DND-41 (cell line): Measurements from ENCODE around the gene FAM53B.

Experiments used
- EZH2 ChIP-seq: IDR thresholded peaks from 3 replicates; pipeline ENCODE4 v1.6.1; 2012; ENCODE audit warnings: borderline replicate concordance, low read depth, mild to moderate bottlenecking, moderate library complexity, low read length, inconsistent platforms; ENCODE audit not compliant: severe bottlenecking
- TF ChIP-seq, protein P1 (sequence below): IDR thresholded peaks from 2 replicates; pipeline ENCODE4 v1.5.1; 2012; ENCODE audit warnings: borderline replicate concordance, low read length, moderate library complexity, mild to moderate bottlenecking; ENCODE audit not compliant: poor library complexity, severe bottlenecking; ENCODE audit errors: extremely low read depth

DNA sequence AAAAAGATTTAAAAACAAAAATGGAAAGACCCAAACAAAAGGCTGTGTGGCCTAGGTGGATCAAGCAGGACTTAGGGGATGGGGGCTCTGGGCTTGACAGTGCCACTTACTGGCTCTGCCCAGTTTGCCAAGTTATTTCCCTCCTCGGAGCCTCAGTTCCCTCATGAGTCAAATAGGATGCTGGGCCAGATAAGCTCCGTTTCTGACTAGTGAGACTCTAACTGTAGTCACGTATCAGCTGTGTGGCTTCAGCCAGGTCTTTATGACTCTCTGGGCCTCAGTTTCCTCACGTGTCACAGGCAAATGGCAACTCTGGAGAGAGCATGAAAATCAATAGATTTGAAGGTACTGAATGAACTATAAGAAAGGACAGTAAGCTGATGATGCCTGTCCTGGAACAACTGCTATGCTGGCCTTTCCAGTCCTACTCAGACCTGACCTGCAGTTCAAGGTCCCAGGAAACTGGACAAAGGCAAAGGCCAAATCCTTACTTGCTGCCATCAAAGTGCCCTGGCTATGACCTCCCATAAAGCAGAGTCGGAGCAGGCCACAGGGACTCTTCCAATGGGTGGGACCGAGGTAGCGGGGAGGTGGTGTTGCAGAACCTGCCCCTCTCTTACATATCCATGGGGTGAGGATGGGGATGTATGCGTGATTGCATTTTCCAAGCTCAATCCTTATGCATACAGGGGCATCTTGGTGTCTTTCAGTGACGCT lies 27.0 kb downstream of the FAM53B start:
- TF ChIP-seq EZH2: no peak
- TF ChIP-seq, protein P1, sequence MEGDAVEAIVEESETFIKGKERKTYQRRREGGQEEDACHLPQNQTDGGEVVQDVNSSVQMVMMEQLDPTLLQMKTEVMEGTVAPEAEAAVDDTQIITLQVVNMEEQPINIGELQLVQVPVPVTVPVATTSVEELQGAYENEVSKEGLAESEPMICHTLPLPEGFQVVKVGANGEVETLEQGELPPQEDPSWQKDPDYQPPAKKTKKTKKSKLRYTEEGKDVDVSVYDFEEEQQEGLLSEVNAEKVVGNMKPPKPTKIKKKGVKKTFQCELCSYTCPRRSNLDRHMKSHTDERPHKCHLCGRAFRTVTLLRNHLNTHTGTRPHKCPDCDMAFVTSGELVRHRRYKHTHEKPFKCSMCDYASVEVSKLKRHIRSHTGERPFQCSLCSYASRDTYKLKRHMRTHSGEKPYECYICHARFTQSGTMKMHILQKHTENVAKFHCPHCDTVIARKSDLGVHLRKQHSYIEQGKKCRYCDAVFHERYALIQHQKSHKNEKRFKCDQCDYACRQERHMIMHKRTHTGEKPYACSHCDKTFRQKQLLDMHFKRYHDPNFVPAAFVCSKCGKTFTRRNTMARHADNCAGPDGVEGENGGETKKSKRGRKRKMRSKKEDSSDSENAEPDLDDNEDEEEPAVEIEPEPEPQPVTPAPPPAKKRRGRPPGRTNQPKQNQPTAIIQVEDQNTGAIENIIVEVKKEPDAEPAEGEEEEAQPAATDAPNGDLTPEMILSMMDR: no peak
